ENCODE data around the gene LRCH3.

The LRCH3 gene

DNA sequence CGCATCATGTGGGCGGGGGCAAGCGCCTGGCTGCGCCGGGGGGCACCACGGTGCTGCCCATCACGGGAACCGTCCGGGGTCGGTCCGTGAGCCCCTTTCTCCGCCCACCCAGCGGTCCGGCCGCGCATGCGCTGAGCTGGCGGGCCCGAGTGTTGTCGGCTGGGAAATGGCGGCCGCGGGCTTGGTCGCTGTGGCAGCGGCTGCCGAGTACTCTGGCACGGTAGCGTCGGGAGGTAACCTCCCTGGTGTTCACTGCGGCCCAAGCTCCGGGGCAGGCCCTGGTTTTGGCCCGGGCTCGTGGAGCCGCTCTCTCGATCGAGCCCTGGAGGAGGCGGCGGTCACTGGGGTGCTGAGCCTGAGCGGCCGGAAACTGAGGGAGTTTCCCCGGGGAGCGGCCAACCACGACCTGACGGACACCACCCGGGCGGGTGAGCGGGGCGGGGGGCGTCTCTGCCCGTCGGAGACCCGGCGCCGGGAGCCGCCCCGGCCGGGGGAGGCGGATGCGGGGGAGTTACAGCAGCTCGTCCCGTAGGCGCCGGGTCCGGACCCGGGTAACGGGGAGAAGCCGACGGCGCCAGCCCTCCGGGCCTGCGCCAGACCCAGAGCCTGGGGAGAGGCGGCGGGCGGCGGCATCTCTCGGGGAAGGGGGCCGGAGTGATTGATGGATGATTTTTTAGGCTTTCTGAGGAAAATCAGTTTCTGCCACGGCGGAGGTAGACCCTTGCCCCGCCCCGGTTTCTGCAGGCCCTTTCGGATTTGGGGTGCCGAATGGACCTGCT is at the start of gene LRCH3:
Gene LRCH3 (plus strand): TSS at position 142 of the 779 bp plus-strand sequence. CDS start 25 bp downstream, at position 167.
- peak; percentile 32 for DNase-seq

DNA sequence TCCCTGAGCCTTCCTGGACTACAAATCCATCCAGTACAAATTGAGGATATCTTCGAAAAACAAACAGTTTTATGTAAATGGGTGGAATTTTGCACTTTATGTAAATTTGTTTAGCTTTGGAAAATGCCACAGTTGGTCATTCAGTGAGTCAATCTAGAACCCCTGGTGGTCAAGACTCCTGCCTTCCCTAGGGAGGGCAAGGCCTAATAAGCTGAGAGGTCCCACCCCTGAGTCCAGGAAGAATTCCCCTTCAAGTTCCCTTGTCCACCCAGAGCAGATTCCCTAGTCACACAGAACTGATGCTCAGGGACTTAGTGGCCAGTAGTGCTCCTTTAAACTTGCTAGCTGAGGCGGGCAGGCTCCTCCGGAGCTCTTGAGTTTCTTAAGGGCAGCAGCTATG is 48.3 kb upstream of the LRCH3 start:
- DNase-seq, result no peak

GRCh38 chr3:197746209-197746608 is 44.8 kb upstream of the LRCH3 start:
- DNase-seq, result no peak

DNA sequence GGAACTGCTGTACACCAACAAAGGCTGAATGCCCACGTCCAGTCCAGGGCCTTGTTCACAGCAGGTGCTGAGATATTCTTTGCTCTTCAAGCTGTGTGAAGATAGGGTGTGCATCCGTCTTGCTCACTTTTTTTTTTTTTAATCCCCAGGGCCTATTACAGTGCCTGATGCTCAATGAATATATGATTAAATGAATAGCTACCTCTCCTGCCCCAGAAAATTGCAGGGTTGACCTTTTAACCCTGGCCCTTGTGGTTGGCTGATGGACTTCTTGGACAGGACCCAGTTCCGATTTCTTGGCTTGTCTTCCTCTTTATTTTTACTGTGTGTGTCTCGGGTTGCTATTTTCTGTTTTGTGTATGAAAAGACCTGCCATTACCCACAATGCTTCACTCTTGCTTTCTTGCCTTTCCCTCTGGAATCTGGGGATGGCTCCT is 44.2 kb upstream of the LRCH3 start:
- DNase-seq, result no peak

DNA sequence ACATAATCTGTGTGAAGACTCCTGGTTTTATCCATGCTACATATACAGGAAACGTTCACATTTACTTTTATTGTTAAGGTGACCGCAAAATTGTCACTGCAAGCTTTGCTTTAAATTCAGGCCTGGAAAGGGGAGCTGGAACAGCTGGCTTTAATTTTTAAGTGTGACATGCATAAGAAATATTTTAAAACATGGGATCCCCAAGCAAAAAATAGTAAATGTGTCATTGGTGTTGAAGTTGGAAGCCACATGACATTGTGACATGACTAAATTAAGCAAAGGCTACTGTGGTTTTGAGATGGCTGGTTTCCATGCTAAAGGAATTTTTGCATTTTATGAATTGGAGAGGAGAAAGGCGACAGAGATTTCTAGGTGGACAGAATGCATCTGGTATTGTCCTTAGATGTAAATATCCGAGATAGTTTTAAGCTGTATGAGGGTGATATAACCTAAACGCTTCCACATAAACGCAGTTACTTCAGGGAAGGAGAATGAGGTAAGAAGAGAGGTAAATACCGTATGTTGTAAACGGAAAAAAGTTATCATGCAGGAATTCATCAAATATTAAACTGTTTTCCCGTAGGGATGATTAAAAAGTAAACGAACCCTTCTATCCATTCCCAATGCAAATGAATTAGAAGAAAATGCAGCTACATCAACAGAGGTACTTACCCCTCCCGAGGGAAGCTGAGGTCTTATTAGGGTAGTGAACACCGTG is 42.3 kb upstream of the LRCH3 start:
- DNase-seq, result no peak

DNA sequence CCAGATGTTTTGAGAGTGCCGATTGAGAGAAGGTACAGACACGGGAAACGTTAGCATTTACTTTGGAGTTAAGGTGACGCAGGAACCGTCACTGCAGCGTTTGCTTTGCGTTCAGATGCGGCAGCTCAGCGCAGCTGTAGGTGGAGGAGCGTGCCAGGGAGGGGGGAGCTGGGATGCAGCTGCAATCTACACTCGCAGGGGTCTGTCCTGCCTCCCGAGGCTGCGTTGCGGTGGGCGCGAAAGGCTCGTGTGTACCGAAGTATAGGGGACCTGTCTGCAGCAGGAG is 41.8 kb upstream of the LRCH3 start:
- DNase-seq, result peak; percentile 37

DNA sequence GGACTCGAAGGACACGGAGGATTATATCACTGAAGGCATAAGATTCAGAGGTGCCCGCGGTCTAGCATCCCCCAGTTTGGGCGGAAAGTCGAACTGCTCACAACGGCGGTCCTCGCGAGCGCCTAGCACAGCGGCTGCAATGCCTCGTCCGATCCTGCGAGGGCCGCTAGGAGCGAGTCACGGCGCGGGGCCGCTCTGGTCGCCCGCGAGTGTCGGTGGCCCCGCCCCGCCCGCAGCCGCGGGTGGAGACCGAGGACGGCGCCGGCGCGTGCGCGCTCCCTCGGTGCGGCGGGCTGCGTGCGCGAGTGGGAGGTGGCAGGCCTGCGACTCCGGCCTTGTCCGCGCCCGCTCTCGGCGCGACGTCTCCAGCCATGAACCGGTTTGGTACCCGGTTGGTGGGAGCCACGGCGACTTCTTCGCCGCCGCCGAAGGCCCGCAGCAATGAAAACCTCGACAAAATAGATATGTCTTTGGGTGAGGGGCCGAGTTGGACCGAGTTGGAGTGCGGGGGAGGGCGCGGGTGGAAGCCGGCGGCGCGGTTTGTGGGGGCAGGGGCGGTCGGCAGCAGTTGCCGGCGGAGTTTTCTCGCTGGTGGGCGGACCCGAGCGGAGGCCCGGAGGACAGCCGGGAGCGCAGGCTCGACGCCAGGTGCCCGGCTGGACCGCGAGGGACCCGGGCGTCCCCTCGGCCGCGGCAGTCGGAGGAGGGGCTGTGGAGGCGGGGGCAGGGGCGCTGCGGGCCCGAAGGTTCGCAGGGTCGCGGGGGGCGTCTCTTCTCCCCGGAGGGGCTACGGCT is 41.3 kb upstream of the LRCH3 start, which contains the start of gene FYTTD1:
Gene FYTTD1 (plus strand): TSS at position 283 of the 795 bp plus-strand sequence. CDS start 89 bp downstream, at position 372.
- DNase-seq, result peak; percentile 45

DNA sequence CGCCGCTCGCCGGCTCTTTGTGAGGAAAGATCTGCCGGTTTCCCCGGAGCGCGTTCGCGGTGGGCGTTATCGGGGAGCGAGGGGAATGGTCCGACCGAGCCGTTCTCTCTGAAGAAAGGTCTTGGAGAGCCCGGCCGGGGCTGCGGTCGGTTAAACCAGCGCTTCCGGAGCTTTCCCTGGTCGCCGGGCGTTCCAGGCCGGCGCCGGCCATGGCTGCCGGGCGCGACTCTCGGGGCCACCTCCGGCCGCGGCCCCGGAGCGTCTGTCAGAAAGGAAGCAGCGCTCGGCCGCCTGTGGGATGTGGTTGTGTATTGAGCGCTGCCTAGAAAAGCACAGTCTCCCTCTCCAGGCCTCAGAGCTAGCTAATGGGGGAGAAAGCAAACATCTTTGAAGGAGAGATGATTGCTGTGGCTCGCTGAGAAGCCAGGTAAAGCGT is 40.6 kb upstream of the LRCH3 start:
- DNase-seq, result no peak

GRCh38 chr3:197750858-197751737 is 40.0 kb upstream of the LRCH3 start:
- no peak for DNase-seq

- DNase-seq, result no peak
Observed at GRCh38 chr3:197752107-197752506, 38.9 kb upstream of the LRCH3 start.

- no peak for DNase-seq
Observed at GRCh38 chr3:197753263-197753662, 37.8 kb upstream of the LRCH3 start.

GRCh38 chr3:197756704-197757103 is 34.4 kb upstream of the LRCH3 start:
- DNase-seq, result no peak

DNA sequence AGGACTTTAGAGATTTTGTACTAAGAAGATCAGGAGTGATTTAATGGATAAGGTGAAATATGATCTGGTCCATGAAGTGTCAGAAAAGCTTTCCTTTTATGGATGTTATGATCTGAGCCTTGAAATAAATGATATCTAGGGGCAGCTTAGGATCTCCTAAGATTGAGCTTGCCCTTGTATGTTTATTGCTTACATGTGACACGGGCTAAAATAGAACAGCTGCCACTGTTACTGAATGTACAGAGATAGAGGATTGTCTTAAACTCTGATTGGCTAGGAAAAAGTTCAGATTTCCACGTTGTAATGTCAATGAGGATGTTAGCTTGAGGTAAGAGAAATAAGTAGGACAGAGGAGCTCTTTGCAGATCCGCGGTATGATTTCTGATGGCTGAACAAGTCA is 32.5 kb upstream of the LRCH3 start:
- DNase-seq, result no peak

- no peak for DNase-seq
Observed at GRCh38 chr3:197761784-197762183, 29.3 kb upstream of the LRCH3 start.

- no peak for DNase-seq
Observed at GRCh38 chr3:197775317-197775716, 15.7 kb upstream of the LRCH3 start.

DNA sequence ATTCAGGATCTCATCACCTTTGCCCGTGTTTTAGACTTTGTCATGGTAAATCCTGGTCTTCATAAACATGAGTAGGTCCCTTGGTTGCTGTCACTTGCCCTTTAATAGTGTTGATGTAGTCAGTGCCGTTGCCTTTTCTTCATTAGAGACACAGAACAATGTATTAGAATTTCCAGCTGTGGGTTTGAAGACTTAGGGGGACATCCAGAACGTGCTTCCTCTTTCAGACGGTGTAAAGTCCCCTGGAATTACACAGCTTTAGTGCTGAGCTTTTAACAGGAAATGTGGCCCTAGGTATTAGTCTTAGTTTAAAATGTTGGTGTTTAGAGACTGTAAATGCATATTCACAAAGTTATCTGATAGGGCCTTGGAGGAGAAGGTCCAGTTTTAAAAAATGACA is 8.8 kb upstream of the LRCH3 start:
- no peak for DNase-seq

- DNase-seq, result no peak
Observed at GRCh38 chr3:197784019-197784585, 7.0 kb upstream of the LRCH3 start.

- no peak for DNase-seq
Observed at GRCh38 chr3:197787412-197787811, 3.6 kb upstream of the LRCH3 start.

DNA sequence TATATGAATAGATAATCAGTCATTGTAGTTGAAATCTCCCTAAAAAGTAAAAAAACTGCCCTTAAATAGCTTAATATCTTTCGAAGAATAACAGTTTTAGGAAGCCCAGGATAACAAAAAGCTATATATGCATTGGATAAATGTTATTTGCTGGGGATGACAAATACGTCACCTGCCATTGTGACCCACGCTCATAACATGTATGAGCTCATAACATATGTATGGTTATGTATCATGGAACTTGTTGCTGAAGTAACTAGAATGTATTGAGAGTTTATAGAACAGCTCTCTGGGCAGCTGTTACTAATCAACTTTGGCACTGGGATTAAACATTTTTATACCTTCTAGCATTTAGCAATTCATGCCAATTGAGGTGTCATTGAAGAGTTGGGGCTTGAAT is 1.7 kb upstream of the LRCH3 start:
- no peak for DNase-seq

DNA sequence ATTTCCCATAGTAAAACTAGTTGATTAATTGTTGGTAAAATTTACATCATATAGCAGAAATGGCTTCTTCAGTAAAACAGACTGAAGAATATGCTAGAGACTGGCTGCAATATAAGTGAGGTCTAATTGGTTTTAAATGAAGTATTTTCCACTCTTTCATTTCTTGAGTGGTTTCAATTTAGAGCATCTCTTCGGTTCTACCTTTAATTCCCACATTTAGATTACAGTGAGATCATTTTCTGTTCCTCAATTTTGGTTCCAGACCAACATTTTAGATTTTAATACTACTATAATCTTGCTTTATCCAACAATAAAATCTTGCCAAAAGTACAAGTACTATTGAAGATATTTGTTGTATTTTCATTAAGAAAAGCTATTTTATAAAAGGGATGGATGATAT is 1.0 kb upstream of the LRCH3 start:
- no peak for DNase-seq

DNA sequence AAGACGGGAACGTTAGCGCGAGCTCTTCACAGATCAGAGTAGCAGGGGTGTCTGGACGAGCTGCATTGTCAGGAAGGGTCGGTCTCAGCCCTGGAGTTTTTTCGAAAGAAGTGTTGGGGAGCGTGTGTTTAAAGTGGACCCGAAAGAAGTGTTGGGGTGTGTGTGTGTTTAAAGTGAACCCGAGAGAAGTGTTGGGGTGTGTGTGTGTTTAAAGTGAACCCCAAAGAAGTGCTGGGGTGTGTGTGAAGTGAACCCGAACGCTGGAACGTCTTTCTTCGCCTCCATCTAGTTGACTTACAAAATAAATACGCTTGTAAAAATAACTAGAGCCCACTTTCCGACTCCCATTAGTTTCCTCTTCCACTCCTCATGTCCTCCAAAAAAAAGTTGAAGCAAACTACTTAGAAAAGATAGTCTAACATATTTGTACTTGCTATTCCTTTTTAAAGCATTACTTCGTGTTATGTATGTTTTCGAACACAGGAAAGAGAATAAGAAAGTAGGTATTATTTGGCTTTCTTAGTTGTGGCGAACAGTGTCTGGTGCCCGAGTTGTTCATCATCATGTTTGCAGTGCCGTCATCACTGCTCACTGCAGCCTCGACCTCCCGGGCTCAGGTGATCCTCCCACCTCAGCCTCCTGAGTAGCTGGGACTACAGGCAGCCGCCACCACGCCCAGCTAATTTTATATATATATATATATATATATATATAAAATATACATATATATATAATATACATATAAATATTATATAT is 1.0 kb downstream of the LRCH3 start:
- DNase-seq, result no peak
